H9 (cell line): ENCODE results near the gene ROBO4. TPM values are rescaled to one million over a fixed set of nuclear protein-coding genes. Genes with fewer than 3 reads are reported as not detected.
A peak's percentile ranks its signal among the peaks of the same experiment; 100 is the strongest.

Source experiments
- DNase-seq: peaks from one replicate; pipeline ENCODE4 v3.0.0-alpha.2; 2017
- H2AFZ ChIP-seq: one replicate; pipeline ENCODE4 v1.6.1; 2013; ENCODE audit warnings: mild to moderate bottlenecking, low read length, control low read depth, moderate library complexity
- H2AK5ac ChIP-seq: 2 replicates; pipeline ENCODE4 v1.6.1; 2013; ENCODE audit warnings: low read length, control low read depth, mixed read lengths; ENCODE audit not compliant: insufficient read length
- H2BK120ac ChIP-seq: one replicate; pipeline ENCODE4 v1.6.1; 2013; ENCODE audit warnings: low read depth, mild to moderate bottlenecking, low read length, control low read depth, inconsistent platforms; ENCODE audit not compliant: poor library complexity, severe bottlenecking
- H2BK12ac ChIP-seq: 2 replicates; pipeline ENCODE4 v1.6.1; 2013; ENCODE audit warnings: low read length, control low read depth, mixed read lengths, low read depth; ENCODE audit not compliant: insufficient read length
- H2BK15ac ChIP-seq: 2 replicates; pipeline ENCODE4 v1.6.1; 2013; ENCODE audit warnings: low read depth, low read length, control low read depth
- H2BK20ac ChIP-seq: one replicate; pipeline ENCODE4 v1.6.1; 2013; ENCODE audit warnings: low read depth, mild to moderate bottlenecking, low read length, control low read depth, inconsistent platforms; ENCODE audit not compliant: poor library complexity, severe bottlenecking
- H2BK5ac ChIP-seq: 2 replicates; pipeline ENCODE4 v1.6.1; 2013; ENCODE audit warnings: low read length, control low read depth, mixed read lengths; ENCODE audit not compliant: insufficient read length
- H3K14ac ChIP-seq: 2 replicates; pipeline ENCODE4 v1.6.1; 2013; ENCODE audit warnings: low read length, control low read depth; ENCODE audit not compliant: insufficient read depth
- H3K18ac ChIP-seq: 2 replicates; pipeline ENCODE4 v1.6.1; 2013; ENCODE audit warnings: low read depth, mild to moderate bottlenecking, mixed read lengths, low read length, control low read depth; ENCODE audit not compliant: insufficient read length
- H3K23ac ChIP-seq: 2 replicates; pipeline ENCODE4 v1.6.1; 2013; ENCODE audit warnings: low read length, control low read depth, mixed read lengths, low read depth; ENCODE audit not compliant: insufficient read length
- H3K23me2 ChIP-seq: 2 replicates; pipeline ENCODE4 v1.6.1; 2013; ENCODE audit warnings: low read depth, mild to moderate bottlenecking, mixed read lengths, low read length, control low read depth; ENCODE audit not compliant: insufficient read length, poor library complexity, severe bottlenecking
- H3K27ac ChIP-seq: 2 replicates; pipeline ENCODE4 v1.5.1; 2013; ENCODE audit warnings: low read length, control low read depth, mixed read lengths, low read depth; ENCODE audit not compliant: insufficient read length
- H3K27me3 ChIP-seq: 2 replicates; pipeline ENCODE4 v1.6.1; 2013; ENCODE audit warnings: low read length, control low read depth, inconsistent platforms; ENCODE audit not compliant: insufficient read depth
- H3K4ac ChIP-seq: 2 replicates; pipeline ENCODE4 v1.6.1; 2013; ENCODE audit warnings: low read depth, mild to moderate bottlenecking, control low read depth, inconsistent platforms, low read length, moderate library complexity
- H3K4me1 ChIP-seq: 2 replicates; pipeline ENCODE4 v1.6.1; 2013; ENCODE audit warnings: low read length, control low read depth, inconsistent platforms; ENCODE audit not compliant: insufficient read depth
- H3K4me2 ChIP-seq: 2 replicates; pipeline ENCODE4 v1.6.1; 2013; ENCODE audit warnings: low read length, control low read depth, mixed read lengths; ENCODE audit not compliant: insufficient read length, insufficient read depth
- H3K56ac ChIP-seq: 2 replicates; pipeline ENCODE4 v1.6.1; 2013; ENCODE audit warnings: low read depth, mild to moderate bottlenecking, mixed read lengths, low read length, control low read depth; ENCODE audit not compliant: insufficient read length
- H3K79me1 ChIP-seq: 2 replicates; pipeline ENCODE4 v1.6.1; 2013; ENCODE audit warnings: low read depth, mild to moderate bottlenecking, moderate library complexity, low read length, control low read depth, inconsistent platforms; ENCODE audit not compliant: insufficient read depth, poor library complexity, severe bottlenecking
- H3K79me2 ChIP-seq: 2 replicates; pipeline ENCODE4 v1.6.1; 2013; ENCODE audit warnings: low read length, control low read depth, inconsistent platforms; ENCODE audit not compliant: insufficient read depth
- H3K9ac ChIP-seq: 2 replicates; pipeline ENCODE4 v1.6.1; 2013; ENCODE audit warnings: low read length, control low read depth, mixed read lengths; ENCODE audit not compliant: insufficient read length; ENCODE audit errors: extremely low read depth
- H3K9me3 ChIP-seq: one replicate; pipeline ENCODE4 v1.6.1; 2013; ENCODE audit warnings: low read depth, low read length, inconsistent platforms; ENCODE audit not compliant: control insufficient read depth
- H3T11ph ChIP-seq: one replicate; pipeline ENCODE4 v1.6.1; 2013; ENCODE audit warnings: mild to moderate bottlenecking, low read length, control low read depth, inconsistent platforms
- H4K20me1 ChIP-seq: one replicate; pipeline ENCODE4 v1.6.1; 2013; ENCODE audit not compliant: control insufficient read depth, insufficient read length, insufficient read depth
- H4K5ac ChIP-seq: 2 replicates; pipeline ENCODE4 v1.6.1; 2013; ENCODE audit warnings: low read depth, mild to moderate bottlenecking, mixed read lengths, low read length, control low read depth; ENCODE audit not compliant: insufficient read length
- H4K8ac ChIP-seq: replicated peaks from 2 replicates; pipeline ENCODE4 v1.6.1; 2013; ENCODE audit warnings: low read length, control low read depth, mixed read lengths, low read depth; ENCODE audit not compliant: insufficient read length
- H4K91ac ChIP-seq: 2 replicates; pipeline ENCODE4 v1.6.1; 2013; ENCODE audit warnings: low read depth, mild to moderate bottlenecking, moderate library complexity, mixed read lengths, low read length, control low read depth; ENCODE audit not compliant: insufficient read length
- H3K27ac Mint-ChIP-seq, 3 experiments: 2 replicates in 2 of 3; 3 replicates in 1 of 3; pipeline ENCODE4 v1.8.0; 2020 to 2021; ENCODE audit warnings: mixed read lengths in 3 of 3, mild to moderate bottlenecking in 1 of 3, moderate library complexity in 1 of 3
- H3K27me3 Mint-ChIP-seq: 2 replicates; pipeline ENCODE4 v1.8.0; 2021; ENCODE audit warnings: low read depth, mild to moderate bottlenecking, moderate library complexity, mixed read lengths
- H3K36me3 Mint-ChIP-seq, 3 experiments: 2 replicates in 2 of 3; 3 replicates in 1 of 3; pipeline ENCODE4 v1.8.0; 2020 to 2021; ENCODE audit warnings: low read depth in 3 of 3, mixed read lengths in 3 of 3; ENCODE audit not compliant: insufficient read depth in 1 of 3
- H3K4me1 Mint-ChIP-seq, 2 experiments: 2 replicates each; pipeline ENCODE4 v1.8.0; 2020; ENCODE audit warnings: mixed read lengths in 2 of 2
- H3K4me3 Mint-ChIP-seq, 2 experiments: 2 replicates in 1 of 2; 3 replicates in 1 of 2; pipeline ENCODE4 v1.8.0; 2020 to 2021; ENCODE audit warnings: mild to moderate bottlenecking in 2 of 2, mixed read lengths in 2 of 2, moderate library complexity in 1 of 2
- H3K9me3 Mint-ChIP-seq, 2 experiments: 2 replicates in 1 of 2; 3 replicates in 1 of 2; pipeline ENCODE4 v1.8.0; 2020; ENCODE audit warnings: mild to moderate bottlenecking in 2 of 2, mixed read lengths in 2 of 2, moderate library complexity in 1 of 2
- WGBS: extraction: QIAGEN DNeasy Blood & Tissue Kit; methylation state at CpG from one replicate; pipeline ENCODE4 v1.1.7; 2013; ENCODE audit warnings: missing lambda C conversion rate, low lambda C conversion rate, mixed read lengths; ENCODE audit not compliant: insufficient read length; ENCODE audit errors: extremely low coverage; 5-methylcytosine and 5-hydroxymethylcytosine counted together
- total RNA-seq: library from RNA; stranded (reverse); gene quantifications from 2 replicates; pipeline ENCODE4 v1.2.1, GENCODE V29; 2021
- TF ChIP-seq, protein P1 (sequence below): fragments of 200-600 bp; sonication (generic); conservative IDR thresholded peaks from 3 replicates; pipeline ENCODE4 v1.8.0; 2021; ENCODE audit warnings: antibody characterized with exemption, mild to moderate bottlenecking

ROBO4 gene
- total RNA-seq, 1 experiment from 2014 or later: not detected

DNA sequence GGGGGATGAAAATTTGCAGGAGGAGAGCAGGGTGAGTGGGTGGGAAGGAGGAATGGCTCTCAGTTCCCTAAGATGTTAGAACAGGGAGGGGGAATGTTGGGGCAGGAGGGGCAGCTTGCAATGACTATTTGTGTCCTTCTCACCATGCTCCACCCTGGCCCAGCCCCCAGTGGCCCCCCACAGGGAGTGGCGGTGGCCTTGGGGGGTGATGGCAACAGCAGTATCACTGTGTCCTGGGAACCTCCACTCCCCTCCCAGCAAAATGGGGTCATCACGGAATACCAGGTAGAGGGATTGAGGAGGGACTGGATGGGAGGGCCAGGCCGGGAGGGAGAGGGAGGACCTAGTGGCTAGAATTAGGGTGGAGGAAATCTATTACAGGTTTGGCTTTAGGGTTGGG, 22.3 kb downstream of the ROBO4 start:
- Histone ChIP-seq H3K4ac (no peak overlapping the region), H2BK120ac (no peak overlapping the region), H3K18ac (no peak overlapping the region), H3K4me2 (peak overlapping the region; percentile 61), H4K91ac (no peak overlapping the region), H3K4me1 (no peaks in the 10 kb centered on the region), H4K20me1 (no peaks in the 10 kb centered on the region), H3K23me2 (peaks cover 6% of the 10 kb centered on the region), H2BK5ac (no peak overlapping the region), H3K9me3 (no peaks in the 10 kb centered on the region), H3K23ac (no peak overlapping the region), H4K5ac (no peak overlapping the region), H2AK5ac (no peak overlapping the region), H3K79me2 (no peaks in the 10 kb centered on the region), H3T11ph (no peak overlapping the region), H3K27me3 (peaks cover 23% of the 10 kb centered on the region; the same call in 1 of the 2 replicates), H2AFZ (no peak overlapping the region), H4K8ac (no peak overlapping the region), H3K14ac (no peak overlapping the region), H2BK20ac (no peak overlapping the region), H3K9ac (no peak overlapping the region), H3K27ac (no peak overlapping the region), H3K56ac (no peak overlapping the region), H2BK12ac (no peak overlapping the region), H3K79me1 (no peaks in the 10 kb centered on the region), H2BK15ac (no peak overlapping the region)
- Mint-ChIP-seq H3K27me3 (peaks cover 58% of the 10 kb centered on the region), H3K4me1 (peaks cover 20 to 28% of the 10 kb centered on the region in 2 experiments), H3K36me3 (no peaks in the 10 kb centered on the region; a peak in 2 of 7 replicates), H3K27ac (peak overlapping the region in 1 of 3 experiments; percentile 86; a peak in 1 of 7 replicates), H3K9me3 (peaks cover 0 to 3% of the 10 kb centered on the region in 2 experiments; a peak in 1 of 5 replicates), H3K4me3 (peak overlapping the region; percentile 82 to 89)
- peak; percentile 25 for DNase-seq
- no CpG with 5 or more reads among the region's 3 CpGs for WGBS
- TF ChIP-seq, protein P1, sequence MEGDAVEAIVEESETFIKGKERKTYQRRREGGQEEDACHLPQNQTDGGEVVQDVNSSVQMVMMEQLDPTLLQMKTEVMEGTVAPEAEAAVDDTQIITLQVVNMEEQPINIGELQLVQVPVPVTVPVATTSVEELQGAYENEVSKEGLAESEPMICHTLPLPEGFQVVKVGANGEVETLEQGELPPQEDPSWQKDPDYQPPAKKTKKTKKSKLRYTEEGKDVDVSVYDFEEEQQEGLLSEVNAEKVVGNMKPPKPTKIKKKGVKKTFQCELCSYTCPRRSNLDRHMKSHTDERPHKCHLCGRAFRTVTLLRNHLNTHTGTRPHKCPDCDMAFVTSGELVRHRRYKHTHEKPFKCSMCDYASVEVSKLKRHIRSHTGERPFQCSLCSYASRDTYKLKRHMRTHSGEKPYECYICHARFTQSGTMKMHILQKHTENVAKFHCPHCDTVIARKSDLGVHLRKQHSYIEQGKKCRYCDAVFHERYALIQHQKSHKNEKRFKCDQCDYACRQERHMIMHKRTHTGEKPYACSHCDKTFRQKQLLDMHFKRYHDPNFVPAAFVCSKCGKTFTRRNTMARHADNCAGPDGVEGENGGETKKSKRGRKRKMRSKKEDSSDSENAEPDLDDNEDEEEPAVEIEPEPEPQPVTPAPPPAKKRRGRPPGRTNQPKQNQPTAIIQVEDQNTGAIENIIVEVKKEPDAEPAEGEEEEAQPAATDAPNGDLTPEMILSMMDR: no peak
